Brain microvascular endothelial cell (primary cell): Measurements from ENCODE around the gene TSPAN31.

Experiments used
- DNase-seq: peaks from one replicate; pipeline ENCODE4 v3.0.0-alpha.2; 2020
- H3K27ac ChIP-seq: fragments of 250-450 bp; sonication (Bioruptor Pico); 2 replicates; pipeline ENCODE4 v1.5.1; 2020; ENCODE audit warnings: mild to moderate bottlenecking, moderate library complexity
- H3K27me3 ChIP-seq: fragments of 250-450 bp; sonication (Bioruptor Pico); replicated peaks from 2 replicates; pipeline ENCODE4 v1.5.1; 2020; ENCODE audit warnings: mild to moderate bottlenecking
- H3K36me3 ChIP-seq: fragments of 250-450 bp; sonication (Bioruptor Pico); replicated peaks from 2 replicates; pipeline ENCODE4 v1.5.1; 2020; ENCODE audit warnings: mild to moderate bottlenecking
- H3K4me3 ChIP-seq: 2 replicates; pipeline ENCODE4 v1.5.1; 2011; ENCODE audit warnings: low read depth, mild to moderate bottlenecking, control low read depth, low read length, moderate library complexity
- in situ Hi-C: cut with HindIII; loops from 2 replicates; pipeline ENCODE4 v1.10.0; 2017; ENCODE audit warnings: low sequenced_read_pairs, low pct_ligation_motif_present
- TF ChIP-seq, protein P1 (sequence below): IDR thresholded peaks from 2 replicates; pipeline ENCODE4 v1.5.1; 2011; ENCODE audit warnings: low read depth, mild to moderate bottlenecking, moderate library complexity, low read length, control low read depth, inconsistent platforms; ENCODE audit errors: missing control alignments

TSPAN31 gene

DNA sequence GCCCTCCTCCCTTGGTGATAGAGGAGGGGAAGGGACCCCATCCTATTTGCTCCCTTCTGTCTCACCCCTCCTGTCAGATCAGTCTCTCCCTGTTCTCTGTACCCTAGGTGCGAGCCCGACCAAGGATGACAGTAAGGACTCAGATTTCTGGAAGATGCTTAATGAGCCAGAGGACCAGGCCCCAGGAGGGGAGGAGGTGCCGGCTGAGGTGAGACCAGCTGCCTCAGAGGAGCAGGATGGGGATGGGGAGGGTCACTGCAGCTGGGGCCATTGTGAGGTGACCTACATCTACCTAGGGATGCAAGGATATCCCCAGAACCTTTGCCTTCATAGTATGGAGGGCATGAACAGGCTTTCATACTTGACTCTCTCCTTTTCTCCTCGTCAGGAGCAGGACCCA, 28.5 kb upstream of the TSPAN31 start:
- no peaks in the 10 kb centered on the region for H3K27me3 ChIP-seq
- in situ Hi-C loops, result no loop called here
- no peak overlapping the region for H3K27ac ChIP-seq
- no peak for DNase-seq
- TF ChIP-seq, protein P1, sequence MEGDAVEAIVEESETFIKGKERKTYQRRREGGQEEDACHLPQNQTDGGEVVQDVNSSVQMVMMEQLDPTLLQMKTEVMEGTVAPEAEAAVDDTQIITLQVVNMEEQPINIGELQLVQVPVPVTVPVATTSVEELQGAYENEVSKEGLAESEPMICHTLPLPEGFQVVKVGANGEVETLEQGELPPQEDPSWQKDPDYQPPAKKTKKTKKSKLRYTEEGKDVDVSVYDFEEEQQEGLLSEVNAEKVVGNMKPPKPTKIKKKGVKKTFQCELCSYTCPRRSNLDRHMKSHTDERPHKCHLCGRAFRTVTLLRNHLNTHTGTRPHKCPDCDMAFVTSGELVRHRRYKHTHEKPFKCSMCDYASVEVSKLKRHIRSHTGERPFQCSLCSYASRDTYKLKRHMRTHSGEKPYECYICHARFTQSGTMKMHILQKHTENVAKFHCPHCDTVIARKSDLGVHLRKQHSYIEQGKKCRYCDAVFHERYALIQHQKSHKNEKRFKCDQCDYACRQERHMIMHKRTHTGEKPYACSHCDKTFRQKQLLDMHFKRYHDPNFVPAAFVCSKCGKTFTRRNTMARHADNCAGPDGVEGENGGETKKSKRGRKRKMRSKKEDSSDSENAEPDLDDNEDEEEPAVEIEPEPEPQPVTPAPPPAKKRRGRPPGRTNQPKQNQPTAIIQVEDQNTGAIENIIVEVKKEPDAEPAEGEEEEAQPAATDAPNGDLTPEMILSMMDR, result no peak
- H3K36me3 ChIP-seq, result peaks cover 48% of the 10 kb centered on the region
- no peak overlapping the region for H3K4me3 ChIP-seq

DNA sequence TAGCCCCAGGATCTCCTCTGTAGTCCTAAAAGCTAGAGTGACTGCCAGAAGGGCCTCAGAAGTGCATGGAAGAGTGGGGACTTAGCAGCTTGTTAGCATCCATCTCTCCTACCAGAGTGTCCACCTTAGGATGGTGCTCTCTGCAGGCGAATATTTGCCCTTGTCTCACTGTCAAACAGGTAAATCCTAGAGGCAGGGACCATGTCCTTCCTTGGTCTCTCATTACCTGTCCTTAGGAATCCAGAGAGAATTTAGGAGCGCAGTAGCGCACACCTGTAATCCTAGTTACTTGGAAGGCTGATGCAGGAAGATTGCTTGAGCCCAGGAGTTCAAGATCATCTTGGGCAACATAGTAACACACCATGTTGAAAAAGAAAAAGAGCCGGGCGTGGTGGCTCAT, 27.7 kb upstream of the TSPAN31 start:
- TF ChIP-seq, protein P1, result no peak
- H3K27ac ChIP-seq, result no peak overlapping the region
- peaks cover 48% of the 10 kb centered on the region for H3K36me3 ChIP-seq
- no peaks in the 10 kb centered on the region for H3K27me3 ChIP-seq
- no peak for DNase-seq
- in situ Hi-C loops, result no loop called here
- no peak overlapping the region for H3K4me3 ChIP-seq

DNA sequence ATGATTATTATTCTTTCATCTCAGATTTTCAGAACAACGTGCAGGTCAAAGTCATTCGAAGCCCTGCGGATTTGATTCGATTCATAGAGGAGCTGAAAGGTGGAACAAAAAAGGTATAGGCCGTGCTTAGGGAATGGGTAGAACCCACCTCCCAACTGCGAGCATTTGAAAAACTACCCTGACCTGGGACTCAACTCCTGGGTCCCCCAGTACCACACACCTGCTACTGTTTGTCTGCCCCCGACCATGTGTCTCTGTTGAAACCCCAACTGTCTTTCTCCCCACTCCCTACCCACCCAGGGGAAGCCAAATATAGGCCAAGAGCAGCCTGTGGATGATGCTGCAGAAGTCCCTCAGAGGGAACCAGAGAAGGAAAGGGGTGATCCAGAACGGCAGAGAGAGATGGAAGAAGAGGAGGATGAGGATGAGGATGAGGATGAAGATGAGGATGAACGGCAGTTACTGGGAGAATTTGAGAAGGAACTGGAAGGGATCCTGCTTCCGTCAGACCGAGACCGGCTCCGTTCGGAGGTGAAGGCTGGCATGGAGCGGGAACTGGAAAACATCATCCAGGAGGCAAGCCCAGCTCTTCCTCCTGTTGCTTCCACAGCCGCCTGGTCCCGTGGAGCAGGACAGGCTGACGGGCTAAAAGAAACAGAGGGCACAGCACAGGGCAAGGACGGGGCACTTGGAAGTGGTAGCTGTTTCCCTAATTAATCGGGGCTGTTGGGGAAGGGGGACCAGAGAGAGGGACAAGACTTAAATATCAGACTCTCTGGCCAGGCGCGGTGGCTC, 26.8 kb upstream of the TSPAN31 start:
- TF ChIP-seq, protein P1, result no peak
- peaks cover 48% of the 10 kb centered on the region for H3K36me3 ChIP-seq
- no peaks in the 10 kb centered on the region for H3K27me3 ChIP-seq
- in situ Hi-C loops, result no loop called here
- no peak overlapping the region for H3K27ac ChIP-seq
- no peak overlapping the region for H3K4me3 ChIP-seq
- DNase-seq, result no peak

DNA sequence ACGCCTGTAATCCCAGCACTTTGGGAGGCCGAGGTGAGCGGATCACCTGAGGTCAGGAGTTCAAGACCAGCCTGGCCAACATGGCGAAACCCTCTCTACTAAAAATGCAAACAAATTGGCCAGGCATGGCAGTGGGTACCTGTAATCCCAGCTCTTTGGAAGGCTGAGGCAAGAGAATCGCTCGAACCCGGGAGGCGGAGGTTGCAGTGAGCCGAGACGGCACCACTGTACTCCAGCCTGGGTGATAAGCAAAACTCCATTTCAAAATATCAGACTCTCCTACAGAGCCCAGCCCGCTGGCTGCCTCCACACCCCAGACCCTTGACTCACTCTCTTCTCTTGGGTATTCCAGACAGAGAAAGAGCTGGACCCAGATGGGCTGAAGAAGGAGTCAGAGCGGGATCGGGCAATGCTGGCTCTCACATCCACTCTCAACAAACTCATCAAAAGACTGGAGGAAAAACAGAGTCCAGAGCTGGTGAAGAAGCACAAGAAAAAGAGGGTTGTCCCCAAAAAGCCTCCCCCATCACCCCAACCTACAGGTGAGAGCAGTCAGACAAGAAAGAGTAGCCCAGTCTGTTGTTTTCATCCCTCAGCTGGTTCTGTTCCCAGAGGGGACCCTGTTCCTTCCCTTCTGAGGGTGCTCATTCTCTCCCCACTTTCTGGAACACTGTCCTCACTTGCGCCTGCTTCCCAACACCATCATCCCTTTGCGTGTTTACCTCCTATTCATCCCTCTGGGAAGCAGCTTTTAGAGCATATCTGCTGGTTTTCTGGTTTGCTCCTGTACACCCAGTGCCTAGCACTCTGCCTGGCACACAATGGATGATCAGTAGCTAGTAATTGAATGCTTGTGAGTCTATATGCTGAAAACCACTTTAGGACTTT, 26.0 kb upstream of the TSPAN31 start:
- H3K27me3 ChIP-seq, result no peaks in the 10 kb centered on the region
- in situ Hi-C loops, result no loop called here
- peaks cover 48% of the 10 kb centered on the region for H3K36me3 ChIP-seq
- no peak overlapping the region for H3K4me3 ChIP-seq
- DNase-seq, result no peak
- TF ChIP-seq, protein P1, result no peak
- no peak overlapping the region for H3K27ac ChIP-seq

DNA sequence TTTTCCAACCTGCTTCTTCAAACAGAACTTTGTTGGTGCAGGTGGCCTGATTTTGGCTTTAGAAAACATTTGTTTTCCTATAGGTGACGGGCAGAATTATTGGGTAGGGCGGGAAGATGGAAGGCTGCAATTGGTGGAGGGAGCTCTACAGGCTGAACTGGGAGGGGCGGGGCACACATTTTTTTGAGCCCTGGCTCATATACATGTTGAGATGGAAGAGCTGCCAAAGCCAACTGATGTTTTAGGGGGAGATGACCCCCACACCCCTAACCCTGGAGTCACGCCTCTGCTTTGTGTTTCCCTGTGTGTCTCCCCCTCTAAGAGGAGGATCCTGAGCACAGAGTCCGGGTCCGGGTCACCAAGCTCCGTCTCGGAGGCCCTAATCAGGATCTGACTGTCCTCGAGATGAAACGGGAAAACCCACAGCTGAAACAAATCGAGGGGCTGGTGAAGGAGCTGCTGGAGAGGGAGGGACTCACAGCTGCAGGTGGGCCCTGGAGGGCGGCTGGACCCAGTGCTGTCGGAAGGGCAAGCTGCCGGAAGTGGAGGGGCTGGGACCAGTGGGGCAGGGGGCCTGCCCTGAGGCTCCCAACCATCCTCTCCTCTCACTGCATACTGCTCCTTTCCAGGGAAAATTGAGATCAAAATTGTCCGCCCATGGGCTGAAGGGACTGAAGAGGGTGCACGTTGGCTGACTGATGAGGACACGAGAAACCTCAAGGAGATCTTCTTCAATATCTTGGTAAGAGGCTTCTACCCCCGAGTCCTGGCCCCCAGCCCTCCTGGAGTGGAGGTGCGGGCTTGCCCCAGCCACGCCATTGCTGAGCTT, 24.8 kb upstream of the TSPAN31 start:
- in situ Hi-C loops, result no loop called here
- TF ChIP-seq, protein P1, result no peak

More for the DNA sequence above, 24.8 kb upstream of the TSPAN31 start:
- Histone ChIP-seq H3K27ac (no peak overlapping the region), H3K4me3 (no peak overlapping the region), H3K36me3 (peaks cover 45% of the 10 kb centered on the region), H3K27me3 (no peaks in the 10 kb centered on the region)
- no peak for DNase-seq
